ENCODE data around the gene IZUMO1.

IZUMO1 gene

DNA sequence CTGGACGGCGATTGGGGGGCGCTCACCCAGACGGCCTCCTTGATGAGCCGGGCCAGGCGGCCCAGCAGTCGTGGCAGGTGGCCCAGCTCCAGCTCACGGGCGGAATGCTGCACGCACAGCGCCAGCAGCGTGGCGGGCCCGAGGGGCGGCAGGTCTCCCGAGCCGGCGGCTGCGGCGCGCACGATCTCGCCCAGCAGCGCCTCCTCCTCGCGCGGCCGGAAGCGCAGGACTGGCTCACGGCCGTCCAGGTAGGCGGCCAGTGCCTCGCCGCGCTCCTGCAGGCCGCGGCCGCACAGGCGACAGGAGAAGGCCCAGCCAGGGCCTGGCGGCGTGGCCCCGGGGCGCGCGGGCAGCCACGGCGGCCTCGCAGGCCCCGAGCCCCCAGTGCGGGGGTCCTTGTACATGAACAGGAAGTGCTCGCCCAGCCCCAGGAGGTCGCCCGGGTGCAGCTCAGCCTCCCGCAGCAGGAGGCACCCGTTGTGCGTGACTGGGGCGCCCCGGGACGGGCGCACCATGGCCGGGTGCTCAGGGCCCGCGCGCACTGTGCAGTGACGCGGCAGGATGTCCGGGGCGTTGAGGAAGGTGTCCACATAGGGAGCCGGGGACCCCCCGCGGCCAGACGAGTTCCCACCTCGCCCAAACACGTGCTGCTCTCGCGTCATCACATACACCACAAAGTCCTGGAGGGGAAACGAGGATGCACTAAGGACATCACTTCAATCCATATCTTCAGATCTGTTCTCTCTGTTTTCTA lies 17.6 kb downstream of the IZUMO1 start:
- no peak for TF ChIP-seq CTCF (IDR thresholded peaks at IDR 0.05; ENCODE audit: borderline replicate concordance, insufficient read depth, low read depth, low read length)
- H3K4me3 ChIP-seq (ENCODE audit: low read depth, low read length), result no peak overlapping the region

GRCh38 chr19:48726556-48726955 lies 20.2 kb downstream of the IZUMO1 start:
- no peak overlapping the region for H3K4me3 ChIP-seq (ENCODE audit: low read depth, low read length)
- no peak for TF ChIP-seq CTCF (IDR thresholded peaks at IDR 0.05; ENCODE audit: borderline replicate concordance, insufficient read depth, low read depth, low read length)

- H3K4me3 ChIP-seq (ENCODE audit: low read depth, low read length), result no peak overlapping the region
- no peak for TF ChIP-seq CTCF (IDR thresholded peaks at IDR 0.05; ENCODE audit: borderline replicate concordance, insufficient read depth, low read depth, low read length)
Measured at GRCh38 chr19:48724796-48725753, 21.6 kb downstream of the IZUMO1 start.

DNA sequence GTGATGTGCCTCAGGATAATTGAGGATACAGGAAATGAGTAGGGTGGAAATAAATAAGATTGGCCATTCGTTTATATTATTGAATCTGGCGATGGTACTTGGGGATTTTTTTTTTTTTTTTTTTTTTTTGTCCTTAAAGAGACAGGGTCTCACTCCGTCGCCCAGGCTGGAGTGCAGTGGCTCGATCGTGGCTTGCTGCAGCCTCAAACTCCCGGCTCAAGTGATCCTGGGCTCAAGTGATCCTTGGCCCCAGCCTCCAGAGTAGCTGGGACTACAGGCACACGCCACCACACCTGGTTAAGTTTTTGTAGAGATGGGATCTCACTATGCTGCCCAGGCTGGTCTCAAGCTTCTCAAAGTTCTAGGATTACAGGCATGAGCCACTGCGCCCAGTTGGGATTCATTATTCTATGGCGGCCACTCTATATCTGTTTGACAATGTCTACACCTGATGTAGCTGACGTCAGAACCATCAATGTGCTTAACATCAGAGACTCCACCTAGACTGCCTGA lies 24.5 kb downstream of the IZUMO1 start:
- TF ChIP-seq CTCF (IDR thresholded peaks at IDR 0.05; ENCODE audit: borderline replicate concordance, insufficient read depth, low read depth, low read length), result no peak
- no peak overlapping the region for H3K4me3 ChIP-seq (ENCODE audit: low read depth, low read length)

DNA sequence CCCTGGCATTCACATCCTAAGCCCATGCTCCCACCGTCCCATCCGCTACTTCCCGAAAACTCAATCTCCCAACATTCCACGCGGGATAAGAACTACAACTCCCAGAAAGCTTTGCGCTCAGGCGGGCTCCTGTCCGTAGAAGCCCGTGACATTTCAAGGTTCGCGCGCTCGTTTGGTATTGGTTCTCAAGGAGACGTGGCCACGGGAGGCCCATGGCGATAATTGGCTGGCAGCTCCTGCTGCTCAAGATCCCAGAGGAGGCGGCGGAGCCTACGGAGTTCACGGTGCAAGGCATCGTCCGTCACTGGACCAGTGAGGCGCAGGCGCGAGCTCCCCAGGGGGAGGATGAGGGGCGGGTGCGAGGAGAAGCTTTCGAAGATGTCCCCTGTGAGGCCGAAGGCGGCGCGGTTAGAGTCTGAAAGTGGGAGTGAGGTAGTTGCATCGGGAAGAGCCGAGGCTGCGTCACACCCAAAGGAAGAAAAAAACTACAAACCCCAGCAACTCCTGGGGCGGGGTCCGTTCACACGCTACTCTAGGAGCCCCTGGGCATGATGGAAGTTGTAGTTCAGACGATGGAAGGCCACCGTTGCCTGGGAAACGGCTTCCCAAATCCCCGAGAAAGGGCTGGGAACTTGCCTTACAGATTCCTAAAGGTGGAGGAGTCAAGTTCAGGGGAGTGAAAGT lies 26.0 kb downstream of the IZUMO1 start:
- peak overlapping the region; percentile 70 for H3K4me3 ChIP-seq (ENCODE audit: low read depth, low read length)
- TF ChIP-seq CTCF (IDR thresholded peaks at IDR 0.05; ENCODE audit: borderline replicate concordance, insufficient read depth, low read depth, low read length), result no peak

DNA sequence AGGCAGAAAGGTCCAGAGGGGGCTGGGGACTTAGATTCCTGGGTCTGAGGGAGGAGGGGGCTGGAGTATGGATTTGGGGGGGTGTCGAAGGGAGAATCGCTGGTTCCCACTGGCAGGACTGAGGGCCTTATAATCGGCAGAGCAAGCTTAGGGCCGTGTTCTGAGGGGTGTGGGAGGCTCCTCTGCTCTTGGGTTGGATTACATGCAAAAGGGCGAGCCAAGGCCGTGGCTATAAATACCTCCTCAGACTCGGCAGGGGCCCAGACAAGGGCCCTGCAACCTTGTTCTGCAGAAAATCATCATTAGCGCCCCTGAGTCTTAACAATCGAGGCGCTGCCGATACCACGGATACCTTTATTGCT lies 26.5 kb downstream of the IZUMO1 start:
- H3K4me3 ChIP-seq (ENCODE audit: low read depth, low read length), result peak overlapping the region; percentile 44
- TF ChIP-seq CTCF (IDR thresholded peaks at IDR 0.05; ENCODE audit: borderline replicate concordance, insufficient read depth, low read depth, low read length), result no peak

Measured in GM12875 (cell line).